AG04450 (cell line): ENCODE measurements around the gene OR51D1. TPM values are rescaled to one million over a fixed set of nuclear protein-coding genes. Genes with fewer than 3 reads are reported as not detected.

Experiments
- CTCF ChIA-PET: fragments of 300-600, 350-600 bp; formaldehyde crosslinking; extraction: SDS; loops from one replicate; lab custom pipeline; 2022; ENCODE audit warnings: antibody characterized with exemption, inconsistent platforms; lab: Charles Lee
- POLR2A ChIA-PET: fragments of 350-600 bp; formaldehyde crosslinking; extraction: SDS; loops from one replicate; lab custom pipeline; 2021; ENCODE audit warnings: antibody characterized with exemption, inconsistent platforms; lab: Yijun Ruan, JAX
- DNase-seq: peaks from one replicate; pipeline ENCODE4 v3.0.0-alpha.2; 2011; ENCODE audit warnings: low read depth, low spot score
- H3K27ac ChIP-seq: one replicate; pipeline ENCODE4 v1.5.1; 2012; ENCODE audit warnings: low read depth, low read length, control low read depth
- H3K27me3 ChIP-seq: one replicate; pipeline ENCODE4 v1.6.0; 2012; ENCODE audit warnings: low read length; ENCODE audit not compliant: control insufficient read depth, insufficient read depth
- H3K4me3 ChIP-seq: 2 replicates; pipeline ENCODE4 v1.5.1; 2011; ENCODE audit warnings: mild to moderate bottlenecking, low read depth, low read length, control low read depth
- H3K9me3 ChIP-seq: 2 replicates; pipeline ENCODE4 v1.5.1; 2012; ENCODE audit warnings: low read length; ENCODE audit not compliant: control insufficient read depth, insufficient read depth
- polyA plus RNA-seq: library from polyadenylated mRNA; depleted of rRNA; stranded (reverse); fragments of >200 nt; gene quantifications from 2 replicates; pipeline ENCODE4 v1.2.3, GENCODE V29; 2011
- TF ChIP-seq, protein P1 (sequence below): IDR thresholded peaks from 2 replicates; pipeline ENCODE4 v1.5.1; 2011; ENCODE audit warnings: low read depth, low read length, control low read depth, inconsistent platforms

Gene OR51D1
- polyA plus RNA-seq, 1 experiment, result not detected

DNA sequence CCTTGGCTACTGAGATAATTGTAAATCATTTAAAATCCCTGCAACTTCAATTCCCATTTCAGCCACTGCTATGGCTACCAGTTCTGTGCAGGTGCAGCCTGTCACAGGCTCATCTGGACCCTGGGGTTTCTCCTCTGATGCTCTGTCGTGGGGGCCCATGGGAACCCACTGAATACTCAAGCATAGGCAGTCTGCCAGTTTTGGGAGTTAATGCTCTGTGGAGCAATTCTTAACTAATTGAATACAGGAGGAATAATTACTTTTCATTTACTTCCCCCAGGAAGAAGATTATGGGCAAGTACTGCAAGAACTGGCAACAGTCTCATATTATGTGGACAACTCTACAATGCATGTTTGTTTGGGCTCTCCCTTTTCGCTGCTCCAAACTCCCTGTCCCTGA lies 34.5 kb downstream of the OR51D1 start:
- H3K27me3 ChIP-seq, result no peaks in the 10 kb centered on the region
- POLR2A ChIA-PET, result no interaction called here
- H3K9me3 ChIP-seq, result no peaks in the 10 kb centered on the region
- DNase-seq, result no peak
- no peak overlapping the region for H3K4me3 ChIP-seq
- no peak overlapping the region for H3K27ac ChIP-seq
- TF ChIP-seq, protein P1, sequence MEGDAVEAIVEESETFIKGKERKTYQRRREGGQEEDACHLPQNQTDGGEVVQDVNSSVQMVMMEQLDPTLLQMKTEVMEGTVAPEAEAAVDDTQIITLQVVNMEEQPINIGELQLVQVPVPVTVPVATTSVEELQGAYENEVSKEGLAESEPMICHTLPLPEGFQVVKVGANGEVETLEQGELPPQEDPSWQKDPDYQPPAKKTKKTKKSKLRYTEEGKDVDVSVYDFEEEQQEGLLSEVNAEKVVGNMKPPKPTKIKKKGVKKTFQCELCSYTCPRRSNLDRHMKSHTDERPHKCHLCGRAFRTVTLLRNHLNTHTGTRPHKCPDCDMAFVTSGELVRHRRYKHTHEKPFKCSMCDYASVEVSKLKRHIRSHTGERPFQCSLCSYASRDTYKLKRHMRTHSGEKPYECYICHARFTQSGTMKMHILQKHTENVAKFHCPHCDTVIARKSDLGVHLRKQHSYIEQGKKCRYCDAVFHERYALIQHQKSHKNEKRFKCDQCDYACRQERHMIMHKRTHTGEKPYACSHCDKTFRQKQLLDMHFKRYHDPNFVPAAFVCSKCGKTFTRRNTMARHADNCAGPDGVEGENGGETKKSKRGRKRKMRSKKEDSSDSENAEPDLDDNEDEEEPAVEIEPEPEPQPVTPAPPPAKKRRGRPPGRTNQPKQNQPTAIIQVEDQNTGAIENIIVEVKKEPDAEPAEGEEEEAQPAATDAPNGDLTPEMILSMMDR, result no peak
- CTCF ChIA-PET, result interaction anchor here (1.5 kb wide), 1 partner anchor 12 kb away, joined by 3 read pairs; no protein-coding TSS in a partner anchor

DNA sequence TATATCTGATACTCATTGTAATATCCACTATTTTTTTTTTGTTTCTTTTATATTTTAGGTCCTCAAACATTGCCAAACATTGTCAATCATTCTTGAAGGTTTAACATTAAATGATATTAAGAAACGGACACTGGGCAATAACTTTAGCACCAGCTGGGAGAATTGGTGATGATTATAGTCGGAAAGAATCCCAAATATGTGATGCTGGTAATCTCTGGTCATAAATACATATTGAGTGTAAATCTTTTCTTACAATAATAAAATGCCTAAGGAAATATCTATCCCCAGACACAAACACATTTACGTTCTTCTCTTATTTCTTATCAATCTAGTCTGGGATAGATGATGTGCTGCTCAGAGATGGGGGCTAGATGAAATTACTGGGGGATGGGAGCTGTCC lies 35.2 kb downstream of the OR51D1 start:
- DNase-seq, result peak; percentile 8
- CTCF ChIA-PET, result interaction anchor here (1.5 kb wide), 1 partner anchor 11 kb away, joined by 3 read pairs; no protein-coding TSS in a partner anchor

DNA sequence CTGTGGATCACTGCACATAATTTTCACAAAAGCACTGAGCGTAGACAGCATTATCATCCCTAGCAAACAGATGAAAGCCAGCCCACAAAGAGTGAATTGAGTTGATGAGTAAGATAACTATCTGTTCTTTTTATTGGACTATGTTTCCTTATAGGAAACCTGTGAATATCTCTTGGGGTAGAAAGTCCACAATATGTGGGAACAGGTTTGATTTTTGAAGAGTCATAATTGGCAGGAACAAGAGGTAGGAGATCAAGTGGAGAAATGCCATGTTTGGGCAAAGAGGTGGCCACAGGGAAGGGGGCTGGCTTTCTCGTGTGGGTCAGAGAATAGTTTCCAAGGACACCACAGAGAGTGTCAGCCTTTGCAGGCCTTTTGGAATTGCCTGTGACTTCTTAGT lies 36.5 kb downstream of the OR51D1 start:
- H3K9me3 ChIP-seq, result no peaks in the 10 kb centered on the region
- H3K4me3 ChIP-seq, result no peak overlapping the region
- no peaks in the 10 kb centered on the region for H3K27me3 ChIP-seq
- no peak for DNase-seq
- ChIA-PET POLR2A (no interaction called here), CTCF (interaction anchor here (1.2 kb wide), 1 partner anchor 37 kb away, joined by 4 read pairs; the partner anchor contains the start of gene OR51D1)
- H3K27ac ChIP-seq, result no peak overlapping the region
- TF ChIP-seq, protein P1, result no peak

More for the DNA sequence above, 35.2 kb downstream of the OR51D1 start:
- Histone ChIP-seq H3K4me3 (no peak overlapping the region), H3K9me3 (no peaks in the 10 kb centered on the region), H3K27ac (peak overlapping the region; percentile 34), H3K27me3 (no peaks in the 10 kb centered on the region)
- POLR2A ChIA-PET, result no interaction called here
- TF ChIP-seq, protein P1, result no peak

DNA sequence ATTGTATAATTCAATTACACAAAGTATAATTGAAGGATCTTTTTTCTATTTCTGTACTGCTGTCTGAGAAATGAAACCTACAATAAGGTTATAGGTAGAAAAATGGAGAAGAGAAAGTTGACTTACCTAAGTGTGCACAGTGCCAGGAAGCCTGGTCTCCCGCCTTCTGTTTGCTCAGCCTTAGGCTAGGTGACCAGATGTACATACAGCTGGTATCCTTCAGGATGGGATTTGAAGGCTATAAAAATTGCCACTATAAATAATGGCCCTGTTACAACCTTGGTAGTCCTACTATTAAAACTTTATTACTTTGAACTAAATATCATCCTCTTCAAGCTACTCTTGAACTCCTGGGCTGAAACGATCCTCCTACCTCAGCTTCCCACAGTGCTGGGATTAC lies 40.7 kb downstream of the OR51D1 start:
- CTCF ChIA-PET, result interaction anchor here (0.6 kb wide), 1 partner anchor 103 kb away, joined by 4 read pairs; no protein-coding TSS in a partner anchor
- POLR2A ChIA-PET, result no interaction called here
- H3K27ac ChIP-seq, result no peak overlapping the region
- no peak for DNase-seq
- TF ChIP-seq, protein P1, result no peak
- H3K27me3 ChIP-seq, result no peaks in the 10 kb centered on the region
- no peaks in the 10 kb centered on the region for H3K9me3 ChIP-seq
- H3K4me3 ChIP-seq, result no peak overlapping the region

DNA sequence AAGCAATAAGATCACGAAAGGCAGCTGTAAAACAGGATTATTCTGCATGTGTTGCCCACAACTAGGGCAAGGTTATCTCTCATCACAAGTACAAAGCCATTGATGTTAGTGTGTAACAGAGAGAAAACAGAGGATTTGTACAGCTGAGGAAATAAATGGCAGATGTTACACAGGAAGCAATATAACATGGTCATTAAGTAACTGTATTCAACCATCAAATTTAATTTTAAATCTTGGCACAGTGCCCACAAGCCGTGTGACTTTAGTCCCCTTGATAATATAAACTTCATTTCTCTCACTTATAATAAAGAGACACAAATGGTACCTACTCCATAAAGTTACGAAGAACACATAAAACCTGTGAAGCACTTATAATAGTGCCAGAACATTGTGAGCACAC lies 43.1 kb downstream of the OR51D1 start:
- Histone ChIP-seq H3K27me3 (no peaks in the 10 kb centered on the region), H3K9me3 (no peaks in the 10 kb centered on the region), H3K4me3 (no peak overlapping the region), H3K27ac (no peak overlapping the region)
- POLR2A ChIA-PET, result no interaction called here
- no peak for DNase-seq
- CTCF ChIA-PET, result interaction anchor here (2.3 kb wide), 1 partner anchor 44 kb away, joined by 9 read pairs; the partner anchor contains the start of gene OR51D1
- TF ChIP-seq, protein P1, result no peak
